GM06990 (cell line): ENCODE data around the gene LIPG.

Experiments used
- DNase-seq: peaks from one replicate; pipeline ENCODE4 v3.0.0-alpha.2; 2011; ENCODE audit not compliant: insufficient read length; ENCODE audit errors: extremely low read depth
- H3K27me3 ChIP-seq: replicated peaks from 2 replicates; pipeline ENCODE4 v1.6.0; 2011; ENCODE audit warnings: low read length; ENCODE audit not compliant: control insufficient read depth, insufficient read depth
- H3K36me3 ChIP-seq: 2 replicates; pipeline ENCODE4 v1.5.1; 2011; ENCODE audit warnings: low read length; ENCODE audit not compliant: control insufficient read depth, insufficient read depth
- H3K4me3 ChIP-seq: replicated peaks from 2 replicates; pipeline ENCODE4 v1.5.1; 2011; ENCODE audit warnings: low read depth, mild to moderate bottlenecking, control low read depth, low read length
- TF ChIP-seq, protein P1 (sequence below): IDR thresholded peaks from 2 replicates; pipeline ENCODE4 v1.5.1; 2011; ENCODE audit warnings: low read length, control low read depth, mild to moderate bottlenecking, inconsistent platforms; ENCODE audit not compliant: insufficient read depth, poor library complexity, severe bottlenecking

LIPG gene

DNA sequence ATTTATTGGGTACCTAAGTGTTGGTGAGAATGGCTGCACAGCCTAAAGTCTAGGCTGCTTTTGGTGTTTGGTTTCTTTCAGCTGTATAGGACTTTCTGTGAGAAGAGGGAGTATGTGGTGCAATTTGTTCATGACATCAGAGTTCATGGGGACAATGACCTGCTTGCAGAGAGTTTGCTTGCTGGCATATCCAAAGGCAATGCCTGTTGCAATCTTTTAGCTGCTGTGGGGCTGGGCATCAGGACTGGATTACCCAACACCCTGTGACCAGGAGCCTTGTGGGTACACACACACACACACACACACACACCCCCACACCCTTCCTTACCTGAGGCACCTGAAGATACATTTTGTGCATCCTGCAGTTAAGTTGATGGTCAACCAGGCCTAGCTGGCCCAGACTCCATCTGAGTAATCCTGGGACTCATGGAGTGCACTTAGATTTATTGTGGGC, 68.4 kb downstream of the LIPG start:
- no peaks in the 10 kb centered on the region; the same call in 1 of the 2 replicates for H3K27me3 ChIP-seq
- H3K36me3 ChIP-seq, result no peaks in the 10 kb centered on the region
- TF ChIP-seq, protein P1, sequence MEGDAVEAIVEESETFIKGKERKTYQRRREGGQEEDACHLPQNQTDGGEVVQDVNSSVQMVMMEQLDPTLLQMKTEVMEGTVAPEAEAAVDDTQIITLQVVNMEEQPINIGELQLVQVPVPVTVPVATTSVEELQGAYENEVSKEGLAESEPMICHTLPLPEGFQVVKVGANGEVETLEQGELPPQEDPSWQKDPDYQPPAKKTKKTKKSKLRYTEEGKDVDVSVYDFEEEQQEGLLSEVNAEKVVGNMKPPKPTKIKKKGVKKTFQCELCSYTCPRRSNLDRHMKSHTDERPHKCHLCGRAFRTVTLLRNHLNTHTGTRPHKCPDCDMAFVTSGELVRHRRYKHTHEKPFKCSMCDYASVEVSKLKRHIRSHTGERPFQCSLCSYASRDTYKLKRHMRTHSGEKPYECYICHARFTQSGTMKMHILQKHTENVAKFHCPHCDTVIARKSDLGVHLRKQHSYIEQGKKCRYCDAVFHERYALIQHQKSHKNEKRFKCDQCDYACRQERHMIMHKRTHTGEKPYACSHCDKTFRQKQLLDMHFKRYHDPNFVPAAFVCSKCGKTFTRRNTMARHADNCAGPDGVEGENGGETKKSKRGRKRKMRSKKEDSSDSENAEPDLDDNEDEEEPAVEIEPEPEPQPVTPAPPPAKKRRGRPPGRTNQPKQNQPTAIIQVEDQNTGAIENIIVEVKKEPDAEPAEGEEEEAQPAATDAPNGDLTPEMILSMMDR, result no peak
- DNase-seq, result no peak
- no peak overlapping the region for H3K4me3 ChIP-seq

DNA sequence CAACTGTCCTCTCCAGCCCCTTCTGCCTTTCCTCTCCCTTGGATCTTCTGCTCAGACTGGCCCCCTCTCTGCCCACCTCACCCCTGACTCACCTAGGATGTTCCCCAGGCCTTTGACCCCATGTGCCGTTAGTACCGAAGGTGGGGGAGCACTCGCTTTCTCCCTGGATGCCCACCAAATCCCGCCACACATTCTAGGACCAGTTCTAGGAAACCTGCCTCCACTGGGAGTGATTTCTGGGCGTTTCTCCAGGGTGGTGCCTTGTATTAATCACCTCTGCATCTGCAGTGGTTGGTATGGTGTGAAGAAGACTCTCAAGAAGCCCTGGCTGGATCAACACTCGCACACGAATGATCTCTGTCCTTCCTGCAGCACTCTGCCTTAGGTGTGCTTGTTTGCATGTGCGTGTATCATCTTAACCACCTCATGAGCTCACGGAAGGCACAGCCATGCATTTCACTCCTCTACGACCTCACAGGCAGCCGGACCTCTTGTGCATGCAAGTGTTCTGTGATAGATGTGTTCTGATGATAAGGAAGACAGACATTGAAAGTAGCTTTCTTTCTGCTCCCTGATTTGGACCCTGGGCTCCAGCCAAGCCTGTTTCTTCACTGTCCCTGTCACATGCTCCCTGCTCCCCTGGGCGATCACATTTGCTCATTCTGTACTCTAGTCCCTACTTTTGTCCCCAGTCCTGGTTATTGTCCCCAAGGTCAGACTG, 69.4 kb downstream of the LIPG start:
- TF ChIP-seq, protein P1, result no peak
- H3K27me3 ChIP-seq, result no peaks in the 10 kb centered on the region; the same call in 1 of the 2 replicates
- DNase-seq, result no peak
- no peaks in the 10 kb centered on the region for H3K36me3 ChIP-seq
- H3K4me3 ChIP-seq, result no peak overlapping the region

DNA sequence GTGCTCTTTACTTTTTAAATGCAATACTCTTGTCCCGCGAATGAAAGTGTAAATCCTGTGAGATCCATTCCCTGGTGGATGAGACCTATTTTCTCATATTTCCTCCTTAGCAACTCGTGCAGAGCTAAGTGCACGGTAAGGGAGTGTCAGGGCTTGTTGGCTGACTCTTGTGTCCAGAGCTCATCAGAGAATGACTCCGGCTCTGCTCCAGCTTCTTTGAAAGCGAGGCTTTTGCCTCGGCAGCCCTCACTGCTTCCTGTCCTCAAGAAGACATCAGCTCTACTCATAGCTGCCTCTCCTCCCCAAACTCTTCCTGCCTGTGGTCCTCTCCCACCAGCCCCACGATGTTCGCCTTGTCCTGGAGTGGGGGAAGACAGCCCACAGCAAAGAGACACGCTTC, 70.7 kb downstream of the LIPG start:
- H3K4me3 ChIP-seq, result no peak overlapping the region
- H3K27me3 ChIP-seq, result no peaks in the 10 kb centered on the region; the same call in 1 of the 2 replicates
- no peak for DNase-seq
- TF ChIP-seq, protein P1, result no peak
- no peaks in the 10 kb centered on the region for H3K36me3 ChIP-seq

DNA sequence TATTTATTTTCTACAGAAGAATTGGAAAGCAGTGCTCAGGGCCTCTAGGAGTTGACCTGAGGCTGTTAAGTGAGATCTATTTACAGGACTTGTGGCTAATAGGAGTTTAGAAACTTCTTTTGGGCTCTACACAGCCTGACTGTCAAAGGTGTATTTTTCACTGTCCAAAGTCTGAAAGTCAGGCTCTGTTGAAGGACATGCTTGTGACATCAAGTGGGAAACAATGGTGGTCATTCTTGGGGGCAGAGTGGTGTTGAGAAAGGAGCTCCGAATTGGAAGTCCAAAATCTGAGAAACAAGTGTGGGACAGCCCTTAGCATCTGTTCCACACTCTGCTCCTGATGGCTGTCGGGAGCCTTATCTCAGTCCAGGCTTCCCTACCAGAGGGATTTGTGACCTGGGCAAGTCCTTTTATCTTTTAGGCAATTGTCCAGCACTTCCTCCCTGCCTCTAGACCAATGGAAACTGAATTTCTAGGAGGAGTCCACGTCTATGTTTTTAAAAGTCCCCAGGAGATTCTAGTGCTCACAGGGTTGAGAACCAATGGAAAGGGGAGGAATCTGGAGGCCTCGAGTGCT, 76.4 kb downstream of the LIPG start:
- Histone ChIP-seq H3K36me3 (no peaks in the 10 kb centered on the region), H3K4me3 (no peak overlapping the region), H3K27me3 (no peaks in the 10 kb centered on the region)
- TF ChIP-seq, protein P1, result no peak
- DNase-seq, result no peak

DNA sequence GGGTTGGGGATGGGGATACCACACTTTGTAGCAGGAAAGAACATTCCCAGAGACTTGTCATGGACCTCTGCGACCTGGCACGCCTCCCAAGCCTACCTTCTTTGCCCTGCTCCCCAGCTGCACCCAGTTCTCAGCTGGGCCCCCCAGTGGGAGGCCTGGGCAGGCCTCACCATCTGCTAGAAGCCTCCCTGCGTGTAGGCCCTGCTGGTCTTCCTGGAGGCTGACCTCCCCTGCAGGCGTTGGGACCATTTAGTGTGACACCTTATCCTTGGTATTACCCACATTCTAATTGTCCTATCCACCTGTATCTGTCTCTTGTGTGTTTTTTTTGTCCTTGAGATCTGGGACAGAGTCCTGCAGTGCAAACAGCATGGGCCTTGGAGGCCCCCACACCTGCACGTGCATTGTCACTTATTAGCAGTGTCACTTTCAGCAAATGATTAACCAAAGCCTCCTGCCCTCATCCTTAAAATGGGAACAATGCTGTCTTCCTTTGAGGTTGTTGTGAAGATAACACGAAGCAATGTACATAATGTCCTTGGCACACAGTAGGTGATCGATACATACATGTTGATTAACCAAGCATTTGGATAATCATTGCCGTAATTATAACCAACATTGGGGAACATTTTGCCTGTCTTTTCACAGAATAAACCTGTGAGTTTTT, 77.2 kb downstream of the LIPG start:
- Histone ChIP-seq H3K4me3 (no peak overlapping the region), H3K36me3 (no peaks in the 10 kb centered on the region), H3K27me3 (no peaks in the 10 kb centered on the region)
- TF ChIP-seq, protein P1, result no peak
- DNase-seq, result no peak
